Ishikawa (cell line): ENCODE measurements around the gene DNAH12.

Experiments
- CEBPB ChIP-seq: IDR thresholded peaks from 2 replicates; pipeline ENCODE4 v1.6.1; 2012
- CREB1 ChIP-seq: IDR thresholded peaks from 2 replicates; pipeline ENCODE4 v1.6.1; 2012; ENCODE audit warnings: low read depth
- EGR1 ChIP-seq: IDR thresholded peaks from 2 replicates; pipeline ENCODE4 v1.6.1; 2012
- EP300 ChIP-seq: IDR thresholded peaks from 2 replicates; pipeline ENCODE4 v1.6.1; 2012; ENCODE audit warnings: borderline replicate concordance
- FOXM1 ChIP-seq: IDR thresholded peaks from 2 replicates; pipeline ENCODE4 v1.6.1; 2012; ENCODE audit warnings: low read depth, borderline replicate concordance
- NFIC ChIP-seq: IDR thresholded peaks from 2 replicates; pipeline ENCODE4 v1.6.1; 2012
- RAD21 ChIP-seq: IDR thresholded peaks from 2 replicates; pipeline ENCODE4 v1.6.1; 2012; ENCODE audit warnings: low read depth
- TAF1 ChIP-seq: IDR thresholded peaks from 2 replicates; pipeline ENCODE4 v1.6.1; 2012; ENCODE audit warnings: low read depth, mild to moderate bottlenecking
- TCF12 ChIP-seq: IDR thresholded peaks from 2 replicates; pipeline ENCODE4 v1.6.1; 2012; ENCODE audit warnings: low read depth
- TEAD4 ChIP-seq: IDR thresholded peaks from 2 replicates; pipeline ENCODE4 v1.6.1; 2012
- YY1 ChIP-seq: IDR thresholded peaks from 2 replicates; pipeline ENCODE4 v1.6.1; 2012; ENCODE audit warnings: low read depth
- ZBTB7A ChIP-seq: IDR thresholded peaks from 2 replicates; pipeline ENCODE4 v1.6.1; 2012; ENCODE audit warnings: low read depth
- TF ChIP-seq, protein P1 (sequence below): IDR thresholded peaks from 2 replicates; pipeline ENCODE4 v1.6.1; 2012
- TF ChIP-seq, protein P2 (sequence below): IDR thresholded peaks from 2 replicates; pipeline ENCODE4 v1.6.1; 2012; ENCODE audit warnings: low read depth, mild to moderate bottlenecking
- TF ChIP-seq, protein P3 (sequence below): IDR thresholded peaks from 2 replicates; pipeline ENCODE4 v1.6.1; 2012

The DNAH12 gene

DNA sequence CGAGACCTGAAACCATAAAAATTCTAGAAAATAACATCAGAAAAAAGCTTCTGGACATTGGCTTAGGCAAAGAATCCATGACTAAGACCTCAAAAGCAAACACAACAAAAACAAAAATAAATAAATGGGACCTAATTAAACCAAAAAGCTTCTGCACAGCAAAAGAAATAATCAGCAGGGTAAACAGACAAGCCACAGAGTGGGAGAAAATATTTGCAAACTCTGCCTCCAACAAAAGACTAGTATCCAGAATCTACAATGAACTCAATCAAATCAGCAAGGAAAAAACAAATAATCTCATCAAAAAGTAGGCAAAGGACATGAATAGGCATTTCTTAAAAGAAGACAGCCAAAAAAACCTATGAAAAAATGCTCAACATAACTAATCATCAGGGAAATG is 59.6 kb downstream of the DNAH12 start:
- no peak for TF ChIP-seq TCF12

DNA sequence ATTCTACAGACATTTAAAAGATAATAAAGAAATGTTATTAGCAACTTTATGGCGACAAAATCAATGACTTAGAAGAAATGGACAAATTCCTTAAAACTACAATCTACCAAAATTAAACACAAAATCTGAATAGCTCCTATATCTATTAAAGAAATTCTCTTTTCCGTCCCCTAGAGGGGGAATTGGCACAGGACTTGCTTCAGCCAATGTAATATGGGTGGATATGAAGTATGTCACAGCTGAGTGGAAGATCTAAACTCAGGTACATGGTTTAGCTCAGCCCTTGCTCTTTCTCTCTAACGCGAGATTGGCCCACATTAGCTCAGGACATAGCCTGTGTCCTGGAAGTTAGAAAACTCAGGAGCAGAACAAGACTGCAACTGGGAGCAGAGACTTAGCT is 79.3 kb downstream of the DNAH12 start:
- TF ChIP-seq, protein P1, sequence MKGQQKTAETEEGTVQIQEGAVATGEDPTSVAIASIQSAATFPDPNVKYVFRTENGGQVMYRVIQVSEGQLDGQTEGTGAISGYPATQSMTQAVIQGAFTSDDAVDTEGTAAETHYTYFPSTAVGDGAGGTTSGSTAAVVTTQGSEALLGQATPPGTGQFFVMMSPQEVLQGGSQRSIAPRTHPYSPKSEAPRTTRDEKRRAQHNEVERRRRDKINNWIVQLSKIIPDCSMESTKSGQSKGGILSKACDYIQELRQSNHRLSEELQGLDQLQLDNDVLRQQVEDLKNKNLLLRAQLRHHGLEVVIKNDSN: no peak
- TF ChIP-seq ZBTB7A: no peak
- no peak for TF ChIP-seq EP300
- peak; percentile 28; the same call in 1 of the 2 replicates for TF ChIP-seq RAD21

DNA sequence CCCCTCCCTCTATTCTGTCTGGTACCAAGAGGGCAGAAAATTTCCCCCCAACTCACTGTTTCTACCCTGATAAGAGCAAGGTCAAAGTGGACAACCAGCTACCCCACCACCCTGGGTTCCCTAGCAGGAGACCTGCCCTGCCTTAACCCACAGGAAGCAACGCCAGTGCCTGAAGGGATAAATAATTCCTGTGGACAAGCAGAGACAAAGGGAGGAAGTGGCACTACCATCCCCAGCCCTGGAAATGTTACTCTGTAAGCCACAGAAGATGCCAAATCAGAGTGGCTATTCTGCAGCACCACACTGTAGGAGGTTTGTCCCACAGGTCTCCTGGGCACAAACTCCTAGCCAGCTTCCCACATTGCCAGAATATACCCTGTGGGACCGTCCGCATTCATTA is 80.1 kb downstream of the DNAH12 start:
- no peak for TF ChIP-seq TAF1

DNA sequence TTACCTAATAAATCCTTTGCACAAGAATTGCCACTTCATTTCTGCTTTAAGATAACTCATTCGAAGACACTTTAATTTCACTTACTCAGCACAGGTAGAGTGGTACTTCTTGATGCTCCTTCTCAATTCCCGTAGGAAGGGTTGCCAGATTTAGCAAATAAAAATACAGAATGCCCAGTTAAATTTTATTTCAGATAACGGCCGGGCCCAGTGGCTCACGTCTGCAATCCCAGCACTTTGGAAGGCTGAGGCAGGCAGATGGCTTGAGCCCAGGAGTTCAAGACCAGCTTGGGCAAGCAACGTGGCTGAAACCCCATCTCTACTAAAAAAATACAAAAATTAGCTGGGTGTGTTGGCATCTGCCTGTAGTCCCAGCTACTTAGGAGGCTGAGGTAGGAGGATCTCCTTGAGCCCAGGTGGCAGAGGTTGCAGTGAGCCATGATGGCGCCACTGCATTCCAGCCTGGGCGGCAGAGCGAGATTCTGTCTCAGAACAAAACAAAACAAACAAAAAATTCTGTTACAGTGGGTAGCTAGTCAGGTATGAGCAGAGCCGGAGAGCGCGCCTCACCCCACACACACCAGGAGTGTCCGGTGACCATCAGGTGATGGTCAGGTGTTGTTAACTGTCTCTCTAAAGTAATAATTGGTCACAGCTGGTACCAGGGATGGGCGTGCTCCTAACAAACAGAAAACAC is 92.8 kb downstream of the DNAH12 start:
- no peak for TF ChIP-seq YY1
- no peak for TF ChIP-seq EP300
- no peak for TF ChIP-seq CEBPB
- TF ChIP-seq CREB1: no peak
- TF ChIP-seq NFIC: no peak
- TF ChIP-seq, protein P2, sequence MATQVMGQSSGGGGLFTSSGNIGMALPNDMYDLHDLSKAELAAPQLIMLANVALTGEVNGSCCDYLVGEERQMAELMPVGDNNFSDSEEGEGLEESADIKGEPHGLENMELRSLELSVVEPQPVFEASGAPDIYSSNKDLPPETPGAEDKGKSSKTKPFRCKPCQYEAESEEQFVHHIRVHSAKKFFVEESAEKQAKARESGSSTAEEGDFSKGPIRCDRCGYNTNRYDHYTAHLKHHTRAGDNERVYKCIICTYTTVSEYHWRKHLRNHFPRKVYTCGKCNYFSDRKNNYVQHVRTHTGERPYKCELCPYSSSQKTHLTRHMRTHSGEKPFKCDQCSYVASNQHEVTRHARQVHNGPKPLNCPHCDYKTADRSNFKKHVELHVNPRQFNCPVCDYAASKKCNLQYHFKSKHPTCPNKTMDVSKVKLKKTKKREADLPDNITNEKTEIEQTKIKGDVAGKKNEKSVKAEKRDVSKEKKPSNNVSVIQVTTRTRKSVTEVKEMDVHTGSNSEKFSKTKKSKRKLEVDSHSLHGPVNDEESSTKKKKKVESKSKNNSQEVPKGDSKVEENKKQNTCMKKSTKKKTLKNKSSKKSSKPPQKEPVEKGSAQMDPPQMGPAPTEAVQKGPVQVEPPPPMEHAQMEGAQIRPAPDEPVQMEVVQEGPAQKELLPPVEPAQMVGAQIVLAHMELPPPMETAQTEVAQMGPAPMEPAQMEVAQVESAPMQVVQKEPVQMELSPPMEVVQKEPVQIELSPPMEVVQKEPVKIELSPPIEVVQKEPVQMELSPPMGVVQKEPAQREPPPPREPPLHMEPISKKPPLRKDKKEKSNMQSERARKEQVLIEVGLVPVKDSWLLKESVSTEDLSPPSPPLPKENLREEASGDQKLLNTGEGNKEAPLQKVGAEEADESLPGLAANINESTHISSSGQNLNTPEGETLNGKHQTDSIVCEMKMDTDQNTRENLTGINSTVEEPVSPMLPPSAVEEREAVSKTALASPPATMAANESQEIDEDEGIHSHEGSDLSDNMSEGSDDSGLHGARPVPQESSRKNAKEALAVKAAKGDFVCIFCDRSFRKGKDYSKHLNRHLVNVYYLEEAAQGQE: no peak
- no peak for TF ChIP-seq ZBTB7A
- TF ChIP-seq TEAD4: no peak
- TF ChIP-seq, protein P1: no peak
- TF ChIP-seq FOXM1: no peak

DNA sequence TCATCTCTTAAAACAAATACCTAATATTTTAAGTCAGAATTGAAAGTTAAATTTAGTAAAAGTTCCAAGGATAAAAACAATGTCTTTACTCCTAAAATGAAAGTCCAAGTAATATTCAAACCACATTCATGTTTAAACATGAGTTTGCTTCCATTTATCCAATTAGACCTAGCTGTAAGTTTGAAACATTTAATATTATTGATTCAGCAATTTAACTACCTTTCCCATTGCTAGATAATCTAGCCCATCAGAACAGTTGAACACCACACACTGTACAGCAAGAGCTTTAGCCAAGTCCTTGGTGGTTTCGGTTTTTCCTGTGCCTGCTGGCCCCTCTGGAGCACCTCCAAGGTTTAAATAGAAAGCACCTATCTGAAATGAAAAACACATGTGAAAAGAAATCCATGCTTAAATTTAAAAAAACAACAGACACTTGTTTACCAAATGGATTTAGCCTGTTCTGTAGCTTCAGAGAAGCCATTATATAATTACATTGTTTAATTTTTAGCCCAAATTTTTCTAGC is 97.8 kb downstream of the DNAH12 start:
- no peak for TF ChIP-seq CEBPB
- no peak for TF ChIP-seq YY1
- no peak for TF ChIP-seq TAF1
- TF ChIP-seq RAD21: no peak
- no peak for TF ChIP-seq EGR1
- no peak for TF ChIP-seq TEAD4
- TF ChIP-seq EP300: no peak
- TF ChIP-seq, protein P2: no peak
- TF ChIP-seq TCF12: no peak
- no peak for TF ChIP-seq CREB1
- TF ChIP-seq FOXM1: no peak
- TF ChIP-seq NFIC: no peak
- TF ChIP-seq, protein P1: no peak
- TF ChIP-seq, protein P3, sequence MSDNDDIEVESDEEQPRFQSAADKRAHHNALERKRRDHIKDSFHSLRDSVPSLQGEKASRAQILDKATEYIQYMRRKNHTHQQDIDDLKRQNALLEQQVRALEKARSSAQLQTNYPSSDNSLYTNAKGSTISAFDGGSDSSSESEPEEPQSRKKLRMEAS: no peak
- TF ChIP-seq ZBTB7A: no peak

DNA sequence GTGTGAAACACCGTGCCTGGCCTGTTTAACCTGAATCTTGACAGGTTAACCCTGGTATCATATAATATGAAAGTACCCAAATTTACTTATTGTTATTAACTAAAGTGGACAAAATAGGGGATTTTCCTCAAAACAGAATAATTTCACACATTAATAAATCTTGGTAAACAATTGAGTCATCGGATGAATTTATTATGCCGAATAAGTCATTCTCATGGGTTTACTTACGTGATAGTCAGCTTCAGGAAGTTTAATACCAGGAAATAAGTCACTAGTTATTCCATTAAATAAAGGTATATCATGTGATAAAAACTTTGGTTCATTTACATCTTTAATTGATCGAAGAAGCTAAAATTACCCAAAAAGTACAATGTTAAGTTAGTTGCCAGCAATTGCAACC is 99.7 kb downstream of the DNAH12 start:
- TF ChIP-seq CREB1: no peak

DNA sequence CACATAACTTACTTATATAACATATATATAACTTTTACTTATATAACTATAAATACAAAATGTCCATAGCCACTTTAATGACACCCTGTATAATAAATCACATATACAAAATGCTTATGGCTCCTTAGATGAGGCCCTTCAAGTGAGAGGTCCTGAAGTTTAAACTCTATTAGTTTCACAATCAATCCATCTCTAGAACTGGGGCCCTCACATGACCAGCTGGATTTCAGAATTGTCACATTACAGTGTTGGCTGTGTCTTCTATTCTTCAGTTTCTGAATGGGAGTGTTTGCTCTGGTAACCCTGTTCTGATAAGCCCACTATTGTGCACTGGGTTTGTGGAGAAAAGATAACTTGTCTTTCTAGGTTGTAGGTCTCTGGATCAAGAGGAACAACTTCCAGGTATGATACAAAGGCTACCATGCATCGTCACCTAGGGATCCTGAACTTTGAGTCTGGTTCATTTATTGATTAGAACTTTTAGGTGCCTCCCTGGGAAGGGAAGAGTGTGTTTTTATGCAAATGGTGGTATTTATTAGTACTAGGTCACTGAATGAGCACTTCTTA is 107.9 kb downstream of the DNAH12 start:
- TF ChIP-seq, protein P1: no peak
- no peak for TF ChIP-seq FOXM1
